CD4-positive, alpha-beta T cell treated with Interleukin-21 for 1 hour (primary cell): ENCODE measurements around the gene LTB4R2.
A peak's percentile ranks its signal among the peaks of the same experiment; 100 is the strongest.

Experiments
- DNase-seq: peaks from one replicate; pipeline ENCODE4 v3.0.0-alpha.2; 2020

The LTB4R2 gene

GRCh38 chr14:24309538-24310264, at the start of gene LTB4R2:
Gene LTB4R2, plus strand, starts transcription at chr14:24310140. Its CDS starts 525 bp downstream, at chr14:24310665.
- DNase-seq: no peak

- no peak for DNase-seq
These were observed 49.2 kb upstream of the LTB4R2 start for GRCh38 chr14:24260780-24261157.

- DNase-seq: no peak
These were observed 48.5 kb upstream of the LTB4R2 start for GRCh38 chr14:24261256-24261968.

- DNase-seq: no peak
These were observed 48.0 kb upstream of the LTB4R2 start for GRCh38 chr14:24261969-24262327.

- no peak for DNase-seq
These were observed 46.9 kb upstream of the LTB4R2 start, which contains the start of gene TGM1 for GRCh38 chr14:24262821-24263733. Gene TGM1, minus strand, starts transcription at chr14:24263177. Its CDS starts 825 bp downstream, at chr14:24262352.

GRCh38 chr14:24263848-24264247, 46.1 kb upstream of the LTB4R2 start:
- no peak for DNase-seq

GRCh38 chr14:24264298-24264697, 45.6 kb upstream of the LTB4R2 start:
- no peak for DNase-seq

- no peak for DNase-seq
These were observed 43.3 kb upstream of the LTB4R2 start for GRCh38 chr14:24266344-24267244.

- DNase-seq: no peak
These were observed 42.4 kb upstream of the LTB4R2 start for GRCh38 chr14:24267516-24267915.

- no peak for DNase-seq
These were observed 41.7 kb upstream of the LTB4R2 start for GRCh38 chr14:24268225-24268624.

GRCh38 chr14:24269368-24269767, 40.6 kb upstream of the LTB4R2 start:
- no peak for DNase-seq

- DNase-seq: no peak
These were observed 39.9 kb upstream of the LTB4R2 start for GRCh38 chr14:24269910-24270536.

GRCh38 chr14:24270537-24271133, 39.3 kb upstream of the LTB4R2 start:
- DNase-seq: no peak

- peak; percentile 96 for DNase-seq
These were observed 38.7 kb upstream of the LTB4R2 start, which contains the start of gene RABGGTA for GRCh38 chr14:24271134-24271833. Gene RABGGTA, minus strand, starts transcription at chr14:24271597. Its CDS starts 482 bp downstream, at chr14:24271115.

- DNase-seq: no peak
These were observed 38.1 kb upstream of the LTB4R2 start for GRCh38 chr14:24271834-24272263.

- DNase-seq: no peak
These were observed 37.5 kb upstream of the LTB4R2 start for GRCh38 chr14:24272467-24272866.

- no peak for DNase-seq
These were observed 36.4 kb upstream of the LTB4R2 start for GRCh38 chr14:24273422-24273998.

GRCh38 chr14:24274101-24274543, 35.8 kb upstream of the LTB4R2 start:
- peak; percentile 71 for DNase-seq

- no peak for DNase-seq
These were observed 32.9 kb upstream of the LTB4R2 start for GRCh38 chr14:24277071-24277470.
